ENCODE data around the gene CFAP44.
A peak's percentile ranks its signal among the peaks of the same experiment; 100 is the strongest.
"Not testable (repeated sequence)": the region's sequence is repeated elsewhere in the genome, so short reads cannot be mapped to it uniquely, and the experiment has no call there.

Gene CFAP44, protein sequence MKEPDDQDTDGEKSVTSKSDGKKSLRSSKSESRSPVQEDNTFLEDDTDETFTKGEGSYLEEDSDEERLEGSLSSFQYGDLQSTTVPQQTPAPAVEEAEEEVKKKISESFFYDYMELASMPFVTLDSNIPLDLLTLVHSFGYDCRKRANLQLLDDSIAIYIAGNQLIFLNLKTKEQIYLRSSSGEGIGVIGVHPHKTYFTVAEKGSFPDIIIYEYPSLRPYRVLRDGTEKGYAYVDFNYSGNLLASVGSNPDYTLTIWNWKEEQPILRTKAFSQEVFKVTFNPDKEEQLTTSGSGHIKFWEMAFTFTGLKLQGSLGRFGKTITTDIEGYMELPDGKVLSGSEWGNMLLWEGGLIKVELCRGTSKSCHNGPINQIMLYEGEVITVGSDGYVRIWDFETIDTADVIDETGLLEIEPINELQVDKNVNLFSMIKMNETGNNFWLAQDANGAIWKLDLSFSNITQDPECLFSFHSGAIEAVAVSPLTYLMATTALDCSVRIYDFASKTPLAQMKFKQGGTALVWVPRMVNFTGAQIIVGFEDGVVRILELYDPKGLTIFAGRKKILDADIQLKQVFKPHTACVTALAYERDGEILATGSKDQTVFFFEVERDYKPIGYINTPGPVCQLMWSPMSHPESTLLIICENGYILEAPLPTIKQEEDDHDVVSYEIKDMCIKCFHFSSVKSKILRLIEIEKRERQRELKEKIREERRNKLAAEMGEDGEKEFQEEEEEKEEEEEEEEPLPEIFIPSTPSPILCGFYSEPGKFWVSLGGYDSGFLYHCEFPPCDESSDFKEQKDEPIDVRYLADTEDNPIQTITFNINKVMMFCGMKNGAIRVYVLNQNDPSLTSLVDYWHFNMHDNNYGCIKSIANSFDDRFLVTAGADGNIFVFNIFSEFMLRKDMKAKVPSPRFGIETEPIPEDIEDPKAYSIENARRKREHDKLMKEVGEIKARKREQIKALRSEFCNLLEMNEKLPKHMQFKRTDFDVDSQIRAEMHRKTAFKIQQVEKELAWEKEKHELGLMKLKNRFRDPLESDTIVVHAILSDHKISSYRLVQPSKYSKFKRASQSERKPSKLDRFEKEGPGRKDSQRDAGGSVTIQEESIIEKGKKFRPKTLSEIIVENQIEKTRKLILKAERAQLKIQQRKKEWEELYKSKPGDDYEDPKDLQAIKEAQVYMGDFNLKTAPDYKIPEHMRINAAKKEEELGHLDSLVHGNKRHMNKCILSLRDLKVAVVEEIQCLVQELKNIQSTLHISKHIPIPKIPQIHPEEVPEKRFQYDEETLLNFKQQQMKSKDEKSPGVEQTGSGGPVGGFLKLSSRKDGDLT (N-terminal part only)

DNA sequence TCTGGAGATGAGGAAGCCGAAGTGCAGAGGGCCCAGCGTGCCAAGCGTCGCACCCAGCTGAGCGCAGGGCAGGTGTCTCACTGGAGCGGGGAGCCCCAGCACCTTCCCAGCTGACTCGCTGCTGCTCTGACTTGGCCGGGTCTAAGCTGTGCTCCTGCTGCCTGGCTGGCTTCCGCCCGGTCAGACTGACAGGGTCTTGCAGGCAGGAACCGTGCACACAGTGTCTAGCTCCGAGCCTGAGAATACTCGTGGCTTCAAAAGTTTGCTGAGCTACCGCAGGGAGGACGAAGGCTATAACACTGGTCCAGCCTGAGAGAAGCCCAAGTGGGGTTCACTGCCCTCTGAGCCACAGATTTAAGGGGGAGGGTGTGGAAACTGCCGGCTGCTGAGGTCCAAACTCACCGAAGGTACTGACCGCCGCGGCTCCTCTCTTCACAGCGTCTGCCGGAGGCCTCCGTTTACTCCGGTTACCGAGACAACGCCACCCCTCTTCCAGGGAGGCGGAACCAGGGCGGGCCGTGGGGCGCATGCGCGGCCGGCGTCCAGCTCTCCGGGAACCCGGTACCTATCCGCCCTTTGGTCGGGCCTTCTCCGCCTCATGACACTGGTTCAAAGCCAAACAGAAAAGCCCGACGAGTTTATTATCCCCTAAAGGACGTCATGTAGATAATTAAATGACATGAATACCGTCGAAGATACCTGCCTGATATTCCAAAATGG is at the start of gene CFAP44:
Gene CFAP44 (minus strand): TSS at position 443 of the 720 bp plus-strand sequence. CDS start 7,829 bp downstream, outside the sequence.
- DNase-seq (ENCODE audit: low spot score): peak; percentile 87

DNA sequence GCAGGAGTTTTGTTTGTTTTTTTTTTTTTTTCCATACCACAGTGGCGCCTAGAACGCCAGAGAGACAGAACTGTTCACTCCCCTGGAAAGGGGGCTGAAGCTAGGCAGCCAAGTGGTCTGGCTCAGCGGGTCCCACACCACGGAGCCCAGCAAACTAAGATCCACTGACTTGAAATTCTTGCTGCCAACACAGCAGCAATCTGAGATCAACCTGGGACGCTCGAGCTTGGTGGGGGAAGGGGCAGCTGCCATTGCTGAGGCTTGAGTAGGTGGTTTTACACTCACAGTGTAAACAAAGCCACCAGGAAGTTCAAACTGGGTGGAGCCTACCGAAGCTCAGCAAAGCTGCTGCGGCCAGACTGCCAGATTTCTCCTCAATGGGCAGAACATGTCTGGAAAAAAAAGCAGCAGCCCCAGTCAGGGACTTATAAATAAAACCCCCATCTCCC is 43.9 kb upstream of the CFAP44 start:
- no peak for DNase-seq (ENCODE audit: low spot score)

DNA sequence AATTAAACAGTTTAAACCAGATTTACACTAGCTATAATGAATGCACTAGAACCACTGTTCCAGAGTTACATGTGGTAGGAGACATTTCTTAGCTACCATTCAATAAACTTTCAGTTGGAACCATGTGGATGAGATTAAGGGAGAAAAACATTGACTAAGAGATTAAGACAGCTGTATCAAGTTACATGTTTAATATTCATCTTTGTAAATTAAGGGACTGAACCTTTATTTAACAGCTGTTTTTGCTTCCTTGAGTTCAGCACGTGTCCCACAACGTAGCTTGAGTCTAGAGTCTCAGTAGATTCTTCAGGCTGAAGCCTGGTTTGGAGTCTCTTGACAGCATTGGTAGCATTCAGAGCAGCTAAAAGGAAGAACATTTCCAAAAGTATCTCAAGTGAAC is 27.2 kb upstream of the CFAP44 start:
- DNase-seq (ENCODE audit: low spot score): no peak

DNA sequence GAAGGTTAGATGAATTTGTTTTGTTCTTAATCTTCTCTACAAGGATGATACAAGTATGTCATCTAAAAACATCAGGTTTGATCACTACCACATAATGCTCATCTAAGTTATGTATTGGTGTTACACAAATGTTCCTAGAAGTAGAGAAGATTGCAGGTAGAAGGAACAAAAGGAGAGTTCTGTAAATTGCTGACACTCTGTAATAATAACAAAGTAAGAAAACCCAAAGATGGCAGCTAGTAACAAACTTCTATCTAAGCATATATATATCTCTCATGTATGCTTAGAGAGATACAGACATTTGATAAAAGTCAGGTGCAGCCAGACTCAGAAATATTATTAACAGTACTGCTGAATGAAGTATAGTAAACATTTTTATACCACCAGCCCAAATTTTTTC is 20.2 kb upstream of the CFAP44 start:
- DNase-seq (ENCODE audit: low spot score): no peak

DNA sequence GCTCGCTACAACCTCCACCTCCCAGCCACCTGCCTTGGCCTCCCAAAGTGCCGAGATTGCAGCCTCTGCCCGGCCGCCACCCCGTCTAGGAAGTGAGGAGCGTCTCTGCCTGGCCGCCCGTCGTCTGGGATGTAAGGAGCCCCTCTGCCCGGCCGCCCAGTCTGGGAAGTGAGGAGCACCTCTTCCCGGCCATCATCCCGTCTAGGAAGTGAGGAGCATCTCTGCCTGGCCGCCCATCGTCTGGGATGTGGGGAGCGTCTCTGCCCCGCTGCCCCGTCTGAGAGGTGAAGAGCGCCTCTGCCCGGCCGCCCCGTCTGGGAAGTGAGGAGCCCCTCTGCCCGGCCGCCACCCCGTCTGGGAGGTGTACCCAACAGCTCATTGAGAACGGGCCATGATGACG is 17.3 kb upstream of the CFAP44 start:
- DNase-seq (ENCODE audit: low spot score): not testable (repeated sequence)

DNA sequence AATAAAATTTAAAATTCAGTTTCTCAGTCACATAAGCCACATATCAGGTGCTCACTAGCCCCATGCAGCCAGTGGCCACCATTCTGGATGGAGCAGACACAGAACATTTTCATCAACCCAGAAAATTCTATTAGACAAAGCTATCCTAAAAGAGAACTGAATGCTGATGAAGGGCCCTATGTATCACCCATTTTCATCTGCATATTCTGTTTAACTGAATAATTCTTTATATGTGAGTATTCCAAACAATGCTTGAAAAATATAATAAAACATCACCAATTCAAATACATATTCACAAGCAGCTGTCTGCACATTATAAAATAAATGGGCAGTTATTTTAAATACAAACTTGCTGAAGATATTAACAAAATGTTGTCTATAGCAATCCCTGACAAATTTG is 14.2 kb upstream of the CFAP44 start:
- DNase-seq (ENCODE audit: low spot score): no peak

DNA sequence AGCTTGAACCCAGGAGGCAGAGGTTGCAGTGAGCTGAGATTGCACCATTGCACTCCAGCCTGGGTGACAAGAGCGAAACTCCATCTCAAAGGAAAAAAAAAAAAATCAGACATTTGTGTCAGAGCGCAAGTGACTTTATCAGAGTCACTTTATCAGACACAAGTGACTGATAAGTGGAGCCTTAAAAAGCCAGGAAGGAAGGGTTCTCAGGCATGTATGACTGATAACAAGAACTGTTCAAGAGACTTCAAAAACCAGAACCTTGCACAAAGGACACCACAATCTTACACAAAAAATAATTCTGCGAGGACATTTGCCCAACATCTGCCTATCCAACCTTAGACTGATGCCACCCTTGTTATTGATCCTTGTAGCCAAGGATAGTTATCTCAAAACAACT is 13.3 kb upstream of the CFAP44 start:
- DNase-seq (ENCODE audit: low spot score): no peak

DNA sequence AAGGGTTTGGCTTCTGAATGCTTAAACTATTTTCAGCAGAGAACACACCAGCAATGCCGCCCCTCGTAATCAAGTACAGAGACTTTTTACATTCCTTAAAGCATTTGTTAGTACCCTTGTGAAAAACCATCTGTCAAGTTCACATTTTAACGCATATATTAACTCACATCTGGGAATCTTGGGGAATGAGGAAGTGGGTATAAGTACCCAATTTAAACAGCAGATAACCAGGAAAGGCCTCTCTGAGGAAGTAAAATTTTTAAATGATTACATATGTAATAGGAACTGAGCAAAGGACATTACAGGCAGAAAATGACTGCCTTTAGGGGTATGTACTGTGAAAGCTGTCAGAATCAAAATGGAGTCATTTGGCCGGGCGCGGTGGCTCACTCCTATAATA is 12.8 kb upstream of the CFAP44 start:
- no peak for DNase-seq (ENCODE audit: low spot score)

DNA sequence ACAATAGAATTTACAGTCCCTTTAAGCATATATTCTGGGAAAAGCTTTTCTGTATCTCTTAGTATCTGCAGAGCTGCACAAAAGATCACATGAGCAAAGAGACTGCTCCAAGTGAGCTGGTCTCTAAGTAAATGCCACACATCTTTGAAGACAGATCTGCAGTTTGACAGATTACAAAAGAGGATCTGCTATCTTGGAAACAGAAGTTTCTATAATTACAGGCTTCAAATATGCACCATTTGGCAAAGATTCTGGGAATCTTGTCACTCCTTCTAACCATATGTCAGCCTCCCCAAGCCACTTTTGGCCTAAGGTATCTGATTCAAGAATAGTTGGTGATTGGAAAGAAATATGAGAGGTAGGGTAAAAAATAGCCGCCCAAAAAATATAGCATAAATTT is 9.6 kb upstream of the CFAP44 start:
- no peak for DNase-seq (ENCODE audit: low spot score)

DNA sequence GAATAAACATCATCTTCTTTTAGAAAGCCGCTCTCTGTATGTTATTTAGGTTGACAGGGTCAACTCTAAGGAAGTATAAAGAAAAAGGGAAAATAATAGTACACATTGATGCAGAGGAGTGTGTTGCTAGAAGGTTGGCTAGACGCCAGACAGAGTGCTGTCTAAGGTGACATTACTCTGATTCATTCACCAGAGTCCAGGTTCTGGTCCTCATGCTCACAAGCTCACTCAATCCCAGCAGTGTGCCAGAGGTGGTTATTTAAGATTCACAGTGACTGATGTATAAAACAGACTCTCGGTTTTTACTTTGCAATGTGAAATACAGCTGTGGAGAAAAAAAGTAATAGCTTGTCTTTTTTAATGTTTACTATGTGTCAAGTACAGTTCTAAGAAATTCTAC is 1.7 kb downstream of the CFAP44 start:
- no peak for DNase-seq (ENCODE audit: low spot score)

DNA sequence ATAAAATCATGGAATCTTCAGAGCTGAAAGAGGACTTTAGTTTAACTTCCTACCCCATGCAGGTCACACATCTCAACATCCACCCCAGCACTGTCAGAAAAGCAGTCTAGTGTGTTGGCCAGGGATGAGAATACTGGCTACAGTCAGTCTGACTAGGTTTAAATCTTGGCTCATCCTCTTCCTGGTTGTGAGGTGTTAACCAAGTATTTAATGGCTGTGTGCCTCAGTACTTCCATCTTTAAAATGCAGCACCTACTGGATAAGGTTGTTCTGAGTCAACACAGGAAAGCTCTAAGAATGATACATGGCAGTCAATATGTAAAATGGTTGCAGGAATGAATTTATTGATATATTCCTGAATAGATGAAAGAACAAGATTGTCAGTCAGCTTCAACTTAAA is 3.1 kb downstream of the CFAP44 start:
- DNase-seq (ENCODE audit: low spot score): no peak

DNA sequence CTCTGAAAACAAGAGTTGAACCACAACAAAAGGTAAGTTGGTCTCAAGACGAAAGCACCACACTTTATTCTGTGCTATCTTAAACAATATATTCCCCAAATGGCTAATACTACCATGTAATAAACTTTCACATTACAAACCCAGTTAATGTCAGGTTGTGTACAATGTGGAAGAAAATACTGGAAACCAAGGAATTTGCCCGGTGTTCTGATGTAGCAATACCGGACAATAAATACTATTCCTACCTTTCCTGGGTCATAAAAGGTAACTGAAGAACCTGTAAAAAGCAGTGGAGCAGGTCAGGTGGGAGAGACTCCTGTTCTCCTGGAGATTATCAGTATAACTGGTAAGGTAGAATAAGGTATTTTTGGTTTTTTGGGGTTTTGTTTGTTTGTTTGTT is 3.9 kb downstream of the CFAP44 start:
- DNase-seq (ENCODE audit: low spot score): no peak

DNA sequence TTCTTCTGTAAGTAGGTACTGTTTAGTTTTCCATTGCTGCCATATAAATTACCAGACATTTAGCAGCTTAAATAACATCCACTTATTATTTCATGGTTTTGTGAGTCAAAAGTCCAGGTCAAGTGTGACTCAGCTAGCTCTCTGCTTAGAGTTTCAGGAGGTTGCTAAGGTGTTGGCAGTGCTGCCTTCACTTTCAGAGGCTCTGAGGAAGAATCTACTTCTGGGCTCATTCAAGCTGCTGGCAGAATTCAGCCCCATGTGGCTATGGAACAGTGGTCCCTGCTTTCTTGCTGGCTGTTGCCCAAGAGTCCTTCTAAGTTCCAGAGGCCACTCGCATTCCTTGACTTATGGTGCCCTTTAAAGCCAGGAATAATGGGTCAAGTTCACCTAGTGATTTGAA is 4.5 kb downstream of the CFAP44 start:
- no peak for DNase-seq (ENCODE audit: low spot score)

DNA sequence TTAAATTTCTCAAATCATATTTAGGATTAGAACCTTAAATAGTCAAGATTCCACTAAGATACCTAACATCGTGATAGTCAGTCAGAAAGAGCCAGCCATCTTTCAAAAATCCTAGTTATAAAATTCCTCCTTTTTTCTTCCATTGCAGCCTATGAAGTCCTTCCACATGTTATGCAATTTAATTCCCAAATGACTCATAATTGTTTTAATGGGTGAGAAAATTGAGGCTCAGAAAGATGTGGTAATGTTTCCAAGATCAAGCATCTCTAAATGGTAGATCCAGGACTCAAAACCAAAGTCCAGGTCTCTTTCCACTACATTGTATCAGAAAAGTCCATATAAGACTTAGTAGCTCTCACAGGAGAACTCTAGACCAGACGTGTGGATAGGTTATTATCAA is 9.5 kb downstream of the CFAP44 start:
- no peak for DNase-seq (ENCODE audit: low spot score)

DNA sequence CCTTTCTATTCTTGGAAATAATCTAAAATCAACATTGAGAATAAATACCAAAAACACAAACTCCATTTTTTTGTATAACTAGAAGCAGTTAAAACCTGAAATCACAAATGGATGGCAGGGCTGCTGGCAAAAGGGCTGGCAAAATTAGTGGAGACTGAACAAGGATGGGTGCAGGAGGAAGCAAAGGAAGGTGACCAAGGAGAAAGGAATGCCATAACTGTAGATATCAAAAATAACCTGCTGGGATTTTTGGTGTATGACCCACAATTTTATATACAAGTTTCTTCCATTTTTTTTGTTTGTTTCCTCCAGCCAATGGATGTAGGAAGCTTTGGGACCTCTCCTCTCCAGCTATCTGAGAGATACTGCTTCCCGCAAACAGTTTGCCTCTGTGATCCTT is 12.7 kb downstream of the CFAP44 start:
- no peak for DNase-seq (ENCODE audit: low spot score)

DNA sequence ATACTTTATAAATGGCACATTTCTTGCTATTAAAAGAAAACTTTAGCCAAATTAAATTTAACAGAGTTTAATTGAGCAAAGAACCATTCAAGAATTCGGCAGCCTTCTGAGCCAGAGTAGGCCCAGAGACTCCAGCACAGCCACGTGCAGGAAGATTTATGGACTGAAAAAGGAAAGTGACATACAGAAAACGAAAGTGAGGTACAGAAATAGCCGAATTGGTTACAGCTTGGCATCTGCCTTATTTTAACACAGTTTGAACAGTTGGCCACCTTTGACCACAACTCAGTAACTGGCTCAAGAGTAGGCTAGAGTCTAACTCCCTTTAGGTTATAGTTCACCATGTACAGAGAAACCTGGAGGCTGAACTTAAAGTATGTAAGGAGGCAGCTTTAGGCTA is 17.6 kb downstream of the CFAP44 start:
- DNase-seq (ENCODE audit: low spot score): no peak

DNA sequence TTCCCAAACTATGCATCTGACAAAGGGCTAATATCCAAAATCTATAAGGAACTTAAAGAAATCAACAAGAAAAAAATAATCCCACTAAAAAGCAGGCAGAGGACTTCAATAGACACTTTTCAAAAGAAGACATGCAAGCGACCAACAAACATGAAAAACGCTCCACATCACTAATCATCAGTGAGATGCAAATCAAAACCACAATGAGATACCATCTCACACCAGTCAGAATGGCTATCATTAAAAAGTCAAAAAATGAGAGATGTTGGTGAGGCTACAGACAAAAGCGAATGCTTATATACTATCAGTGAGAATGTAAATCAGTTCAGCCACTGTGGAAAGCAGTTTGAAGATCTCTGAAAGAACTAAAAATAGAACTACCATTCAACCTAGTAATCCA is 20.2 kb downstream of the CFAP44 start:
- DNase-seq (ENCODE audit: low spot score): no peak

DNA sequence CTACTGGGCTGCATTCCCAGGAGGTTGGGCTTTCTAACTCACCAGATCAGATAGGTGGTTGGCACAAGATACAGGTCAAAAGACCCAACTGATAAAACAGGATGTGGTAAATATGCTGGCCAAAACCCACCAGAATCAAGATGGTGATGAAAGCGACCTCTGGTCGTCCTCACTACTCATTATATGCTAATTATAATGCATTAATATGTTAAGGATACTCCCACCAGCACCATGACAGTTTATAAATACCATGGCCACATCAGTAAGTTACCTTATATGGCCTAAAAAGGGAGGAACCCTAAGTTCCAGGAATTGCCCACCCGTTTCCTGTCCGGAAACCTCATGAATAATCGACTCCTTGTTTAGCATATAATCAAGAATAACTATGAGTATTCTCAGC is 31.6 kb downstream of the CFAP44 start:
- DNase-seq (ENCODE audit: low spot score): no peak

DNA sequence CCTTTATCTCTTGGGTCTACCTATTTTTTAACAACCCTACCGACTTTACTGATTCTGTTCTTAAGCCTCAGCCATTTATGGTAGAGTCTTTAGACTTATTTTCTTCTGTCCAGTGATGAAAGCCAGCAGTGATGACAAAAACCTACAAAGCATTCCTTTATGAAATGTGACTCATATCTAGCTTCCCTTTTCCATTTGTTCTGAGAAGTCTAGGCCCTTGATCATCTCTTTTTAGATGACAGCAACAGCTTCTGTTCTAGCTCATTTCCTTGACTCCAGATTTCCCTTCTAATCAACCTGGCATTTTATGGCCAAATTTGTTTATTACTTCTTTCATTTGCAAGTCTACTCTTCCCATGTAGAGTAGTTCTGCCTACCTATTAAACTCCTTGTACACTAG is 36.1 kb downstream of the CFAP44 start:
- no peak for DNase-seq (ENCODE audit: low spot score)

DNA sequence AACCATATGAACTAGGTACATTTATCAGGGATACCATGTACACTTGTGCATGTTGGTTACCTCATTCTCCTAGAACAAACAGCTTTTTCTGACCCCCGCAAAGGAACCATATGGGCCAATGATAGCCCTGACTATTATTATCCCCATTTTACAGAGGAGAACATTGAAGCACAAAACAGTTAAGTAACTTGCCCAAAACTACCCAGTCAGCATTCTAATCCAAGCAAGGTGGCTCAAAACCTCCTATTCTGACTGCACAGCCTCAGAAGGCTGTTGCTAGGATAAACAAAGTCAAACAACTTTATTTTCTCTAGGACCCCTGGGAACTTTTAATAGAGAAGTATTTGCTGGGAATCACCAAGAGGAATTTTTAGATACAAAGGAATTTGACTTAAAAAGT is 36.7 kb downstream of the CFAP44 start:
- DNase-seq (ENCODE audit: low spot score): no peak

Measured in left forelimb (tissue), 1 donor.